GM13977 (cell line): ENCODE data around the gene BID.

Experiments used
- DNase-seq: peaks from one replicate; pipeline ENCODE4 v3.0.0; 2012; ENCODE audit warnings: low spot score
- CTCF ChIP-seq: IDR thresholded peaks from 2 replicates; pipeline ENCODE4 v1.5.1; 2012; ENCODE audit warnings: mild to moderate bottlenecking, control low read depth; ENCODE audit not compliant: insufficient read depth; ENCODE audit errors: extremely low read depth, missing control alignments
- in situ Hi-C: fragments of 300-500 bp; cut with MboI; formaldehyde crosslinking; loops from one replicate; pipeline ENCODE4 v1.12.0; 2022; ENCODE audit warnings: low sequenced_read_pairs, low pct_unique_long_range_greater_than_20kb, mixed read lengths, inconsistent platforms; ENCODE audit not compliant: unreplicated experiment

The BID gene

GRCh38 chr22:17695986-17696385 is 78.3 kb downstream of the BID start:
- in situ Hi-C loops: no loop called here
- no peak for TF ChIP-seq CTCF

DNA sequence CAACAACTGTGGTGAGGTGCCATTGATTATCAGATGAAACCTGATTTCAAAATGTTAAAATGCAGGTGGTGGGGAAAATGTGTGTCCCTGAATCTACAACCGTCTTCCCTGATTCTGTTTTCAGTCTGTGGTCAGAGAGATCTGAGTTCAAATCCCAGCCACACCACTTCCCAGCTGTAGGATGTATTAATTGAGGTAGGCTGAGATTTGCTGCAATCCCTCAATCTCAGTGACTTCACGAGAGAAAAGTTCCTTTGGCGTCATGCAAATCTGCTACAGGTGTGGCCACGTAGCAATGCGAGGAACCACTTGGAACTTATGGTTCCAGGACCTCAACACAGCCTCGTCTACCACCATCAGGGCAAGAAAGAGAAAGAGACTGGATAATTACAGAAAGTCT is 79.5 kb downstream of the BID start:
- in situ Hi-C loops: no loop called here
- DNase-seq: no peak
- no peak for TF ChIP-seq CTCF

More at GRCh38 chr22:17695986-17696385, 78.3 kb downstream of the BID start:
- DNase-seq: no peak

- DNase-seq: no peak
- TF ChIP-seq CTCF: no peak
- in situ Hi-C loops: no loop called here
These were observed 80.1 kb downstream of the BID start for GRCh38 chr22:17694193-17694592.

DNA sequence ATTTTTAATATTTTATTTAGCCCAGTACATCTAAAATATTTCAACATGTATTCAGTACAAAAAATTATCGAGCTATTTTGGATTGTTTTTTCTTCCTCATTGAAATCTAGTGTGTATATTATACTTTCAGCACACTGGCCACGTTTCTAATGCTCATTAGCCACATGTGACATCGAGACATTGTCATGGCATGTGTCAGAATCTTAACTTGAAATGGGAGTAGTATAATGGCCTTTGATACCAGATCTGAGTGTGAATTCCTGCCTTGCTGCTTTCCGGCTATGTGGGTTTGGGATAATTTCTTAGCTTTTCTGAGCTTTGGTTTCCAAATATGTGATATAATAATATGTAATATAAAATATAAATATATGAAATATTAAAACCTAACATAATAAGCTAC is 81.4 kb downstream of the BID start:
- no peak for DNase-seq
- in situ Hi-C loops: no loop called here
- TF ChIP-seq CTCF: no peak

DNA sequence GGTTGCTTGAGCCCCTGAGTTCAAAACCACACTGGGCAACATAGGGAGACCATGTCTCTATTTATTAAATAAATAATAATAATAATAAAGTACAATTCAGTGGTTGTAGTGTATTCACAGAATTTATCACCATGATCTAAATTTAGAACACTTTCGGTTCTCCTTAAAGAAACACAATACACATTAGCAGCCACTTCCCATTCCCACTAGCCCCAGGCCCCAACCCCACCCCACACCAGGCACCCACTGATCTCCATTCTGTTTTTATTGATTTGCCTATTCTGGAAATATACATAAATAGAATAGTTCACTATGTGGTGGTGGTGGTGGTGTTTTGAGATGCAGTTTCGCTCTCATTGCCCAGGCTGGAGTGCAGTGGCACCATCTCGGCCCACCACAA is 90.0 kb downstream of the BID start:
- TF ChIP-seq CTCF: no peak

More for the DNA sequence above, 90.0 kb downstream of the BID start:
- in situ Hi-C loops: no loop called here
- DNase-seq: no peak
